Hematopoietic multipotent progenitor cell treated with erythropoietin and hydrocortisone succinate and interleukin-3 and kit ligand, for 15 days (in vitro differentiated cells): ENCODE data around the gene C1QTNF5.
A peak's percentile ranks its signal among the peaks of the same experiment; 100 is the strongest.

ENCODE experiments used
- DNase-seq: peaks from one replicate; pipeline ENCODE4 v3.0.0-alpha.2; 2015; ENCODE audit warnings: low spot score

The C1QTNF5 gene

GRCh38 chr11:119338318-119338890 lies 2.3 kb downstream of the C1QTNF5 start:
- peak; percentile 78 for DNase-seq

DNA sequence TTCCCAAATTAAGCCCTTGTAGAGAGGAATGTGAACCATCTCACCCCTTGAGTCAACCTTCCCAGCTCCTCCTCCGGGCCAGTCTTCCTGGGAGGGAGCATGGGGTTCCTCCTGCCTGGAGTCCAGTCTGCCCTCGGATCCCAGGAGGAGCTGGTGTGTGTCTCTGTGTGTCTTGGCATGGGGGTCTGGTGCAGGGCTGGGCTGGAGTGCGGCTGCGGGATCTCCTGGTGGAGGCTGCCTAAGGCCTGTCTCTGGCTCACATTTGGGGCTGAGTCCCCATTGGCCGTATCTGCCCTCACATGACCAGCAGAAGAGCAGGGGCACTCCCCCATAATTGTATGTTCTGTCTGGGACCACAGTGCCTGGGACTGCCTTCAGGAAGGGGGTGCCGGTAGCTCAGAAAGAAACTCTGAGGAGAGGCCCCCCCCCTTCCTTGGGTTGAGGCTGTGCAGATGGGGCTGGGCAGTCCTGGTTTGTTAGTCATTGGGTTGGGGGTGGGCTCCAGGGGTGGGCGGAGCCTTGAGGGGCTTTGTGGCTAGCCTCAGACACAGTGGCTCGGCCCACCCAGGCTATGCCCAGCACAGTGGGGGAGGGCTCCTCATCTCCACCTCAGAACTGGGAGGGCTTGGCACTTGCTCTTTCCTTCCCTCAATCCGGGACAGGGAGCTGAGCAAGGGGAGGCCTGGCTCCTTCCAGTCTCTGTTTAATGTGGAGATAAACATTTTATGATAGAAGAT lies 2.9 kb downstream of the C1QTNF5 start:
- DNase-seq, result no peak

DNA sequence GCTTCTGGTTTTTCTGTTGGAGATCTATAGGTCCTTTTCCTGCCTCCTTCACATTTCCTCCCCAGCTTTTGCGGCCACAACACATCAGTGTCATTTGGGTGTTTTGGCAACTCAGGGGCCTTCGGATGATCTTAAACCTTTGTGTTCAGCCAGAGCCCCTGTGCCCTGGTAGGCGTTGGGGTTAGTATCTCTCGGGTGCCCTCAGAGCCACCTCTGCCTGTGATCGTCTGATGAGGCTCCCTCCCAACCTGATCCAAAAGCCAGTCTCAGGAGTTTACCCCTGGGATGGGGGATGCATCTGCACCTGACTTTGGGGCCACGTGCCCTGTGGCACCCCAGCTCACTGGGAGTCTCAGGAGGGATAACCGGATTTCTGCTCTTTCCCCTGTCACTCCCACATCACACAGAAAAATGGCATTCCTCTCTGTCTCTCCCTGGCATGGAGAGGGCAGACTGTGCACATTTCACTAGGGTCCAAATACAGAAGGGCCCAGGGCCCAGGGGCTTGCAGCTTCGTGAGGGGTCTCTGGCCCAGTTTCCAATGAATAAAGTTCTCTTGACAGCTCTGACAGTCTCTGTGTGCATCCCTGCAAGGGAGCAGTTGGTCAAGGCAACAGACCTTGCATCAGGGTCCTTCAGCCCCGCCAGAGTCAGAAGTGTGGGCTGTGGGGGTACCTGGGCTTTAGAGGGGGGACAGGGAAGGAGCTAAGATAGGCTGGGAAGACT lies 3.8 kb downstream of the C1QTNF5 start:
- no peak for DNase-seq

GRCh38 chr11:119335655-119336543 lies 4.8 kb downstream of the C1QTNF5 start:
- DNase-seq, result no peak

- DNase-seq, result no peak
Measured at GRCh38 chr11:119335091-119335654, 5.5 kb downstream of the C1QTNF5 start.

DNA sequence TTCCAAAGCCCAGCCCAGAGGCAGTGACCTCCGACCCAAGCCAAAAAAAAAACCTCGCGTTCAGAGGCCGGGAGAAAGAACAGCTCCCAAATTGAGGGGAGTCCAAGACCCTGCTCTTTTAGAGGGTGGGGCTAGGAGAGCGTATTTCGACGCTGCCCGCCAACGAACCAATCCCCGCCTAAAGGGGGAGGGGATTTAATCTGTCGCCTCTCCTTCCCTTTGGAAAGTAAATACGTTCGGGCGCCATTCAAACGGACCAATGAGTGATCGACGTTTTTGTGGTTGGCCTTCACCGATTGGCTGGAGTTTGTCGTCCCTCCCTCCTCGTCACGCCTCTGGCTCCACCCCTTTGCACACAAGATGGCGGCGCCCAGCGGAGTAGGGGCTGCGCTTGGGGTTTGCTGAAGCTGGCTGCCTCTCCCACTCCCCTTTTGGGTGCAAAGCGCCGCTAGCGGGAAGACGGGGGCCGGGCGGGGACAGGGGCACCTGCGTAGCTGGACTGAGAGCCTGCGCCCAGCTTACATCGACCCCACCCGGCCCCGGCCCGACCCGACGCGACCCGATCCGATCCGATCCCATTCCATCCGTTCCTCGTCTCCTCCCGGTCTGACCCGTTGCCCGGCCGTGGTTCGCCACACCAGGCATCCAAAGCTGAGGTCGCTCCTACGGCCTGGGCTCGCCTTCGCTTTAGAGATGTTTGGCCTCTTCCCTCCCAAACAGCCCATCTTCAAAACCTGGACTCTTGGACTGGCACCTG lies 6.3 kb downstream of the C1QTNF5 start, which contains the start of gene RNF26:
TSS of gene RNF26 (plus strand) at position 354 of the 757 bp plus-strand sequence. CDS start 596 bp downstream, outside the sequence.
- DNase-seq, result peak; percentile 96

DNA sequence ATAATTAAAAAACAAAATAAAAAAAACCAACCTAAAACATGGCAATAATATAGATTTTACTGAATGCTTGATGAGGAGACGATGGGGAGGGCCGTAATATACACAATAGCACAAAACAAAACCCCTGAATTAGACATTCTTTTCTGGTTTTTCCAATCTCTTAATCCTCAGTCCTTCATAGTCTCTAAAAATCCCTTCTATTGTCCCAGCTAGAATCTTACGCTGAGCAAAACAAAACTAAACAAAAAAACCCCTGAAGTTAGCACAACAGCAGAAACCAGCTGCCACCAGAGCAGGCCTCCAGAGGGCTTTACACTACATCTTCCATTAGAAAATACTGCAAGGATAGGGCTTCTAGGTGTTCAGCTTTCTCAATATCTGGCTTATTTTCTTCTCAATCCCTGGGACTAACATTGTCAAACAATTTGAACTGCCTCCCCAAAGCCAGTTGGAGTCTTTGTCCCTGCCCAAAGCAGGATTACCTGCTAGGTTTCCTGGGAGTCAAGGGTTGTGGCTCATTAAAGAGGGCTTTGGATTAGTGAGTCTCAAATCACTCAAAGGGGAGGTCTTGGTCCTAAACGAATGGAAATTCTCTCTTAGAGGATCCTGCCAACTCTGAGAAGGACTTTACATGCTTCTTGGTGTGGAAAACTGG lies 8.4 kb downstream of the C1QTNF5 start:
- no peak for DNase-seq

- DNase-seq, result no peak
Measured at GRCh38 chr11:119330237-119330636, 10.4 kb downstream of the C1QTNF5 start.

GRCh38 chr11:119329320-119329719 lies 11.4 kb downstream of the C1QTNF5 start:
- DNase-seq, result no peak

DNA sequence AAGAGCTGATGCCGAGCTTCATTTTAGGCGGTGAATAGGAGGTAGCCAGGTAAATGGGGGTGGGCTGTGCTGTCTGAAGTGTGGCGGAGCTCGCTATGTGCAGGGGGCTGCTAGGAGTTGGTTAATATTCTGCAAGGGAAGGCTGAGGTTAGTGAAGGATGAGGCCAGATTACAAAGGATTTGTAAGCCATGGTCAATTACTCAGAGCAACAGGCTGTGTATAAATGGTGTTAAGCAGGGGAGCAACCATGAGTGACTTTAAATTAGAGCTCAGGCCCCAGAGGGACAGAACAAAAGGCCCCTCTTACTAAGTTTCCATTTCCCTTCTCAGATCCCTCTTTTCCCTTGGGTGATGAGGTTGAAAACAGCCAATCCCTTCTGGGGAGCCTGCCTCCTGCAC lies 16.5 kb downstream of the C1QTNF5 start:
- no peak for DNase-seq

DNA sequence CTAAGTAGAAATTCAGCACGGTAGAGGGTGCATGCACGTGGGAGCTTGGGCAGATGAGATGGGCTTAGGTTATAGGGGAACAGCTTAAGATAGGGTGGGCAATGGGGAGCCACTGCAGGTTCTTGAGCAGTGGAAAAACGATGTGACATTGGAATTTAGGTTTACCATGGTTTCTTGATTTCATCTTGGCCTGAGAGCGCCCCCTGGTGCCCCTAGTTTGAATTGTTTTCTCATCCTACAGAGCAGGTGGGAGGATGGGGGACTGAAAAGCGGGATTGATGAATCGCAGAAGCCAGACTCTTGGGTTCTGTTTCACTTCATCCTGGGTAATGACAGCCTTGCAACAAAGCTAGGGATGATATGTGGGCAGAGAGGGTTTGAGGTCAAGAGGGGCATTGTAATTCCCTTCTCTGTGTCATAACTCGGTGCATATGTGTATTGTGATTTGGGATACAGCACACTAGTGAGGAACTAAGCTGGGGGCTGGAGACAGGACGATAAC lies 17.1 kb downstream of the C1QTNF5 start:
- DNase-seq, result peak; percentile 70

DNA sequence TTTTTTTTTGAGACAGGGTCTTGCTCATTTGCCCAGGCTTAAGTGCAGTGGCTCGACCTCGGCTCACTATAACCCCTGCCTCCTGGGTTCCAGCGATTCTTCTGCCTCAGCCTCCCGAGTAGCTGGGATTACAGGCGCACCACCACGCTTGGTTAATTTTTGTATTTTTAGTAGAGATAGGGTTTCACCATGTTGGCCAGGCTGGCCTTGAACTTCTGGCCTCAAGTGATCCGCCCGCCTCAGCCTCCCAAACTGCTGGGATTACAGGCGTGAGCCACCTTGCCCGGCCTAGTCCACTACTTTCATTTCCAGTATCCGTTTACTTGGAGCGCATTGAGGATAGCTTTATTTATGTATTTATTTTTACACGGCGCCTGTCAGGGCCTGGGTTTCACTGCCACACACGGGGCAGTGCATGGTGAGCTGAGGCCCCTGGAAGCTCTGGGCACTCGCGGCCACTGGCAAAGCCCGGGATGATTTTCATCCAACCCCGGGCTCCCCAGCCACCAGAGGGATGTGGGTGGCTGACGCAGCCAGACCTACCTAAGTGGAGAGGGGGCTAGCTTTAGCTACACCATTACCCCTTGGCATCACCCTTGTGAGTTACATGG lies 17.7 kb downstream of the C1QTNF5 start:
- no peak for DNase-seq

DNA sequence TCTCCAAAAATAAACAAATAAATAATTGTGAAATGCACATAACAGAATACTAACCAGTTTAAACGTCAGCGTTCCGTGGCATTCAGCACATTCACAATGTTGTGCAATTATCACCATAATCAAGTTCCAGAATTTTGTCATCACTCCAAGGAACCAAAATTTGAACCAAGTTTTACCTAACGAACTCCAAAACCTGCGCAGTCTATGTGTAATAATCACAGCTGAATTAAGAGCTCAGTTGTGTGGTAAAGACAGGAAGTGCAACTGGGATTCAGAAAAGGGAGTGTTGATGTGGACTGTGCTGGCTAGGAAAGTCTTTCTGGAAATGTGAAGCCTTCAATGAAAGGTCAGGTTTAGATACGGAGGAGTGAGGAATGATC lies 18.3 kb downstream of the C1QTNF5 start:
- no peak for DNase-seq

DNA sequence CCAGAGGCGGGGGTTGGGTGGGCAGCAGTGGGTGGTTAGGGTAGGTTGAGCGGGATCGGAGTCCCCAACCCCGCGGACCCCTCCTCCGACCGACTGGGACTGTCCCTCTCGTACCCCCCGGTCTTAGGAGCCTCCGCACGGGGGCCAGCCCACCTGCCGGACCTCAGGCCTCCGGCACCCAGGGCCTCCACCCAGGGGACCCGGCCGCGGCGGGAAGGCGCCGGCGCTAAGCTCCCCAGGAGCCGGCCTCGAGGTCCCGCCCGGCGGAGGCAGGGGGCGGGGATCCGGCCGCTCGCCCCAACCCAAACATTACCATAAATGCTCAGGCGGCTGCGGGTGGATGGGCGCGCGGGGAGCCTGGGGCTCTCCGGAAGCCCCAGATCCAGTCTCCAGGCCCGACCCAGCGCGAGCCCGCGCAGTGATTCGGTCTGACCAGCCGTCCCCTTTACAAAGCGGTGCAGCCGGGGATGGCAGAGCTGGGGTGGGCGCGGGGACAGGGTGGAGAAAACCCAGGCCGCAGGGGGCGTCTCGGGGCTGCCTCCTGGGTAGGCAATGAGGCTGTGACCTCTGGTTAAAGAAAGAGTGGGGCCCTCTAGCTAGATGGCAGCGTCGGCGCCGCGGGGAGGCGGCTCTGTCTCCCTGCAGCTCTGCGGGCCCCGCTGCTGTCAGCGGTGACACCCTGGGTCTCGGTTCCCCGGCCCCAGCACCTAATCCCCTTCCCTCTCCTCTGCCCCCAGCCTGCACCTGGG lies 19.7 kb downstream of the C1QTNF5 start:
- no peak for DNase-seq

GRCh38 chr11:119320240-119320775 lies 20.4 kb downstream of the C1QTNF5 start:
- DNase-seq, result no peak

DNA sequence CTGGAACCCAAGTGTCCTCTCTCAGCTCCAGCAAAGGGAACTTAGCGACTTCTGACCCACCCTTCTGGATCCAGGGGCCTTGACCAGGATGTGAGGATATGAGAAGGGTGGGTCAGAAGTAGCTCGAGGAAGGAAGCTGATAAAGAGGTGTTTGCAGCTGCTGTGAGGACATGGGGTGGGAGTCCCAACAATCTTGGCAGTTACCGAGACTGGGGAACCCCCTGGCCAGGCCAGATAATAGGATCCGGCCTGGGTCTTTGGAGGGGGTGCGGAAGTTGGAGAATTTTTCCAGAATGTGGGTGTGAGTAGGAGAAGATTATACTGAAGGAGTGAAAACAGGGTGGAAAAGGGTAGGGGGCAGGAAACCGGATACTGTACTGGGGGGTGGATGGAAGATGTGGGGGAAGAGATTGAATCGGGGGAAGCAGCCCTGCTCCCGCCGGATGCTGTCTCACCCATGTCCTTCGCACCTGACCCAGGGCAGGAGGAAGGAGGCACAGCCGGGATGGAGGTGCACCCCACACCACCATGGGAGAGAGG lies 20.9 kb downstream of the C1QTNF5 start:
- no peak for DNase-seq

DNA sequence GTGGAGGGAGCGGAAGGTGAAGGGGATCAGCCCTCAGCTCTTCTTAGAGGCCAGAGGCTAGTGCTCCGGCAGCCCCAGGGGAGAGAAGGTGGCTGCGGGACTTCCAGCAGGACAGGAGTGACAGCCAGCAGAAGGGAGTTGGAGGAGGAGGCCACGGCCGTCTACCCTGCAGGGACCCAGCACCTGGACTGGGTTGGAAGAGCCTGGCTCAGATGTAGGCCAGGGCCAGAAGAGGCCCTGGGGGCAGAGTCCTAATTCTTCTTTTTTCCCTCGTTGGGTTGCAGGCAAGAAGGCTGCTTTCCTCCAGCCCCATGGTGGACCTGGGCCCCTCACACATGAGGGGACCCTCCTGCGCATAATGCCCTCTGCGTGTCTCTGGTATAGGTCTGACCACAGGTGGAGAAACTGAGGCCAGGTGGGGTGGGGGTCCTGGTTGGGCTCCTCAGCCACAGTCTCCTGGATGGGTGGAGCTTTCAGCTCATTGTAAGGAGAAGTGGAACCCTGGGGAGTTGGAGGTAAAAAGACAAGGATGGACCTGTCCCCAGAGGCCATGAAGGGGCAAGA lies 21.5 kb downstream of the C1QTNF5 start:
- no peak for DNase-seq
